ENCODE results near the gene NRL.
"Not testable (repeated sequence)": the region's sequence is repeated elsewhere in the genome, so short reads cannot be mapped to it uniquely, and the experiment has no call there.

NRL gene

GRCh38 chr14:24106672-24107271 lies 8.0 kb downstream of the NRL start:
- TF ChIP-seq CTCF (IDR thresholded peaks at IDR 0.05; ENCODE audit: low read depth, low read length) (no peak), EZH2phosphoT487 (IDR thresholded peaks at IDR 0.05; ENCODE audit: low read depth) (no peak)
- no peak overlapping the region for H3K4me3 ChIP-seq (ENCODE audit: low read length)
- H3K36me3 ChIP-seq (replicated peaks; ENCODE audit: low read depth, low read length) = peaks cover 24% of the 10 kb centered on the region
- peaks cover 7% of the 10 kb centered on the region for H3K4me1 ChIP-seq (ENCODE audit: low read length)
- H3K9ac ChIP-seq (ENCODE audit: low read length) = no peak overlapping the region
- H4K20me1 ChIP-seq (ENCODE audit: insufficient read depth, low read length) = no peaks in the 10 kb centered on the region
- H3K79me2 ChIP-seq (ENCODE audit: low read length) = no peaks in the 10 kb centered on the region
- no peak overlapping the region for H2AFZ ChIP-seq (ENCODE audit: low read depth, low read length)
- H3K27me3 ChIP-seq (ENCODE audit: low read depth, low read length) = no peaks in the 10 kb centered on the region
- H3K9me3 ChIP-seq (ENCODE audit: insufficient read depth, low read length) = no peaks in the 10 kb centered on the region
- no peak overlapping the region for H3K4me2 ChIP-seq (ENCODE audit: low read length)
- no peak overlapping the region for H3K27ac ChIP-seq (ENCODE audit: low read length)

- not testable (repeated sequence) for H2AFZ ChIP-seq (ENCODE audit: low read depth, low read length); H3K4me3 ChIP-seq (ENCODE audit: low read length); H3K4me2 ChIP-seq (ENCODE audit: low read length); H4K20me1 ChIP-seq (ENCODE audit: insufficient read depth, low read length); H3K27me3 ChIP-seq (ENCODE audit: low read depth, low read length); H3K27ac ChIP-seq (ENCODE audit: low read length); H3K9ac ChIP-seq (ENCODE audit: low read length); H3K4me1 ChIP-seq (ENCODE audit: low read length); H3K9me3 ChIP-seq (ENCODE audit: insufficient read depth, low read length); H3K79me2 ChIP-seq (ENCODE audit: low read length)
- H3K36me3 ChIP-seq (replicated peaks; ENCODE audit: low read depth, low read length) = peaks cover 30% of the 10 kb centered on the region
Measured at GRCh38 chr14:24105609-24106239, 9.0 kb downstream of the NRL start.

- Histone ChIP-seq H3K27me3 (ENCODE audit: low read depth, low read length) (no peaks in the 10 kb centered on the region), H3K27ac (ENCODE audit: low read length) (no peak overlapping the region), H4K20me1 (ENCODE audit: insufficient read depth, low read length) (no peaks in the 10 kb centered on the region), H2AFZ (ENCODE audit: low read depth, low read length) (no peak overlapping the region), H3K4me2 (ENCODE audit: low read length) (no peak overlapping the region), H3K9me3 (ENCODE audit: insufficient read depth, low read length) (no peaks in the 10 kb centered on the region), H3K4me3 (ENCODE audit: low read length) (no peak overlapping the region), H3K4me1 (ENCODE audit: low read length) (no peaks in the 10 kb centered on the region; the same call in 1 of the 2 replicates), H3K79me2 (ENCODE audit: low read length) (no peaks in the 10 kb centered on the region), H3K9ac (ENCODE audit: low read length) (no peak overlapping the region), H3K36me3 (replicated peaks; ENCODE audit: low read depth, low read length) (peaks cover 48% of the 10 kb centered on the region)
- TF ChIP-seq EZH2phosphoT487 (IDR thresholded peaks at IDR 0.05; ENCODE audit: low read depth) (no peak), CTCF (IDR thresholded peaks at IDR 0.05; ENCODE audit: low read depth, low read length) (no peak)
Measured at GRCh38 chr14:24103451-24103850, 11.3 kb downstream of the NRL start.

GRCh38 chr14:24102357-24103048 lies 12.2 kb downstream of the NRL start:
- H3K27me3 ChIP-seq (ENCODE audit: low read depth, low read length) = no peaks in the 10 kb centered on the region
- H4K20me1 ChIP-seq (ENCODE audit: insufficient read depth, low read length) = no peaks in the 10 kb centered on the region
- H3K9me3 ChIP-seq (ENCODE audit: insufficient read depth, low read length) = no peaks in the 10 kb centered on the region
- H3K9ac ChIP-seq (ENCODE audit: low read length) = no peak overlapping the region
- H3K4me1 ChIP-seq (ENCODE audit: low read length) = no peaks in the 10 kb centered on the region
- no peak overlapping the region for H2AFZ ChIP-seq (ENCODE audit: low read depth, low read length)
- TF ChIP-seq CTCF (IDR thresholded peaks at IDR 0.05; ENCODE audit: low read depth, low read length) = no peak
- no peak for TF ChIP-seq EZH2phosphoT487 (IDR thresholded peaks at IDR 0.05; ENCODE audit: low read depth)
- H3K4me2 ChIP-seq (ENCODE audit: low read length) = no peak overlapping the region
- H3K4me3 ChIP-seq (ENCODE audit: low read length) = no peak overlapping the region
- no peaks in the 10 kb centered on the region for H3K79me2 ChIP-seq (ENCODE audit: low read length)
- H3K36me3 ChIP-seq (replicated peaks; ENCODE audit: low read depth, low read length) = peaks cover 55% of the 10 kb centered on the region
- no peak overlapping the region for H3K27ac ChIP-seq (ENCODE audit: low read length)
